Right lung (tissue), 10 donors: ENCODE data around the gene MS4A4E. TPM values are rescaled to one million over a fixed set of nuclear protein-coding genes. Genes with fewer than 3 reads are reported as not detected.
"Not testable (repeated sequence)": the region's sequence is repeated elsewhere in the genome, so short reads cannot be mapped to it uniquely, and the experiment has no call there.

Experiments used
- DNase-seq, 2 donors: peaks; one replicate each; pipeline ENCODE4 v3.0.0-alpha.2; 2013
- long read RNA-seq, 8 donors: transcript quantifications; one replicate each; lab custom pipeline, GENCODE V29; 2026
- polyA plus RNA-seq, 5 donors: library from polyadenylated mRNA; unstranded; fragments of 120-200 nt; gene quantifications; one replicate each; pipeline versions ENCODE4 v1.2.1 to v1.2.3, GENCODE V29; 2013; ENCODE audit warnings: inconsistent platforms in 1 of 5, low replicate concordance in 1 of 5; ENCODE audit not compliant: insufficient read length in 5 of 5, insufficient read depth in 1 of 5

Gene MS4A4E
- polyA plus RNA-seq, result 1 to 10 TPM; 1.1 to 2.7 (median 2.1) TPM
- long read RNA-seq, donor 1, result 0 reads
- long read RNA-seq, donor 2, result 0 reads
- long read RNA-seq, donor 3, result 0 reads
- long read RNA-seq, donor 4, result 0 reads
- long read RNA-seq, donor 5, partial matches to known transcripts, result 14 of 14 reads
- long read RNA-seq, donor 5, other reads (novel, unspliced or antisense), result 0 of 14 reads
- long read RNA-seq, donor 6, result 0 reads
- long read RNA-seq, donor 7, partial matches to known transcripts, result 8 of 8 reads
- long read RNA-seq, donor 7, other reads (novel, unspliced or antisense), result 0 of 8 reads
- long read RNA-seq, donor 8, result 0 reads

GRCh38 chr11:60242740-60243239, at the start of gene MS4A4E:
MS4A4E (minus strand) TSS chr11:60243137; CDS start chr11:60230055, 13,082 bp downstream.
- DNase-seq, result no peak

GRCh38 chr11:60292145-60292544, 49.2 kb upstream of the MS4A4E start:
- no peak for DNase-seq

GRCh38 chr11:60288531-60288930, 45.6 kb upstream of the MS4A4E start:
- DNase-seq, result no peak

- DNase-seq, result not testable (repeated sequence)
Observed at GRCh38 chr11:60285411-60286126, 42.6 kb upstream of the MS4A4E start.

GRCh38 chr11:60282286-60282685, 39.3 kb upstream of the MS4A4E start:
- no peak for DNase-seq

- no peak for DNase-seq
Observed at GRCh38 chr11:60281485-60281884, 38.5 kb upstream of the MS4A4E start.

- no peak for DNase-seq
Observed at GRCh38 chr11:60280412-60280811, 37.5 kb upstream of the MS4A4E start, which contains the start of gene MS4A4A. MS4A4A (plus strand) TSS chr11:60280666; CDS start chr11:60280676, 10 bp downstream.

- DNase-seq, result no peak
Observed at GRCh38 chr11:60274416-60274815, 31.5 kb upstream of the MS4A4E start.

GRCh38 chr11:60265373-60266214, 22.7 kb upstream of the MS4A4E start:
- DNase-seq, result no peak

GRCh38 chr11:60264644-60265043, 21.7 kb upstream of the MS4A4E start:
- DNase-seq, result no peak

- no peak for DNase-seq
Observed at GRCh38 chr11:60263402-60263801, 20.5 kb upstream of the MS4A4E start.

GRCh38 chr11:60261014-60261413, 18.1 kb upstream of the MS4A4E start:
- no peak for DNase-seq

- DNase-seq, result no peak
Observed at GRCh38 chr11:60257956-60258722, 15.2 kb upstream of the MS4A4E start.

GRCh38 chr11:60252213-60253108, 9.5 kb upstream of the MS4A4E start:
- no peak for DNase-seq

- DNase-seq, result peak; percentile 5 to 15
Observed at GRCh38 chr11:60251485-60252212, 8.7 kb upstream of the MS4A4E start.

GRCh38 chr11:60241786-60242185, 1.2 kb downstream of the MS4A4E start:
- no peak for DNase-seq

- no peak for DNase-seq
Observed at GRCh38 chr11:60240662-60241061, 2.3 kb downstream of the MS4A4E start.

- DNase-seq, result no peak
Observed at GRCh38 chr11:60235321-60235720, 7.6 kb downstream of the MS4A4E start.

- DNase-seq, result no peak
Observed at GRCh38 chr11:60230681-60231080, 12.3 kb downstream of the MS4A4E start.
